Omental fat pad (tissue), 4 donors: Measurements from ENCODE around the gene DNAH3. TPM values are rescaled to one million over a fixed set of nuclear protein-coding genes. Genes with fewer than 3 reads are reported as not detected.

ENCODE experiments used
- ATAC-seq: fragments of 150-250 bp; one replicate; pipeline ENCODE4 v1.9.1; 2016; ENCODE audit warnings: mild to moderate bottlenecking, moderate library complexity; ENCODE audit not compliant: low FRiP score
- DNase-seq: peaks from one replicate; pipeline ENCODE4 v3.0.0-alpha.2; 2019; ENCODE audit warnings: low spot score
- CTCF ChIP-seq, 3 donors: fragments of 450-650 bp; IDR thresholded peaks; one replicate each; pipeline ENCODE4 v1.5.1; 2016 to 2017; ENCODE audit warnings: antibody characterized with exemption in 3 of 3, mild to moderate bottlenecking in 3 of 3, moderate library complexity in 2 of 3
- total RNA-seq, 4 donors: library from RNA; depleted of rRNA; stranded (reverse); fragments of >200 nt; gene quantifications; one replicate each; pipeline ENCODE4 v1.1.0, GENCODE V29; 2016

Gene DNAH3
- total RNA-seq, 4 donors from 2014 or later, result 0.12 TPM; not detected in 3

- no peak for ATAC-seq
- DNase-seq, result no peak
- TF ChIP-seq CTCF (IDR thresholded peaks at IDR 0.05), result no peak
These were observed 42.3 kb upstream of the DNAH3 start for GRCh38 chr16:21192991-21193390.

GRCh38 chr16:21190599-21190998 lies 40.0 kb upstream of the DNAH3 start:
- no peak for ATAC-seq
- DNase-seq, result no peak
- TF ChIP-seq CTCF (IDR thresholded peaks at IDR 0.05), result no peak

GRCh38 chr16:21190013-21190412 lies 39.4 kb upstream of the DNAH3 start:
- ATAC-seq, result no peak
- no peak for DNase-seq
- TF ChIP-seq CTCF (IDR thresholded peaks at IDR 0.05), result no peak

GRCh38 chr16:21189311-21189710 lies 38.7 kb upstream of the DNAH3 start:
- no peak for TF ChIP-seq CTCF (IDR thresholded peaks at IDR 0.05)
- ATAC-seq (no peak), DNase-seq (no peak)

- ATAC-seq (no peak), DNase-seq (no peak)
- TF ChIP-seq CTCF (IDR thresholded peaks at IDR 0.05), result no peak
These were observed 35.7 kb upstream of the DNAH3 start for GRCh38 chr16:21186326-21186691.

- ATAC-seq (no peak), DNase-seq (no peak)
- TF ChIP-seq CTCF (IDR thresholded peaks at IDR 0.05), result no peak
These were observed 35.1 kb upstream of the DNAH3 start for GRCh38 chr16:21185659-21186325.

- TF ChIP-seq CTCF (IDR thresholded peaks at IDR 0.05), result no peak
- DNase-seq (no peak), ATAC-seq (no peak)
These were observed 34.2 kb upstream of the DNAH3 start for GRCh38 chr16:21184834-21185233.
